NOMO-1 treated with dmso at 0.1 percent for 144 hours (cell line): ENCODE measurements around the gene MTM1.

Experiments used
- DNase-seq: peaks from one replicate; lab custom pipeline; 2025; ENCODE audit not compliant: unreplicated experiment; lab: John Stamatoyannopoulos, UW

MTM1 gene

DNA sequence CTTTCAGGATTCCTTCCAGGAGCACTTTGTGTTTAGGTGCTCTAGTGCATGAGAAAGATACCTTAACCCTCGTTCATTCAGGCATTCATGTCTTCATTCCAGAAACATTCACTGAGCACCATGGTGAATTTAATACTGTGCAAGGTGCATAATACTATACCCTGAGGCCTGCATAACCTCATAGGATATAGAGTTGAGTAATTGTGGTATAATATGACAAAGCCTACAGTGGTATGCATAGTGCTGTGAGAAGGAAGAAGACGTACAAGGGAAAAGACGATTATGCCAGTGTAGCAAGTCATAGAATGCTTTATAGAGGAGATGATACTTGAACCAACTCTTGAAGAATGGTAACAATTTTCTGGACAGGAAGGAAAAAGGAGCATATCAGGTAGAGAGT lies 34.3 kb downstream of the MTM1 start:
- no peak for DNase-seq

- no peak for DNase-seq
Observed at GRCh38 chrX:150605603-150606002, 37.2 kb downstream of the MTM1 start.

DNA sequence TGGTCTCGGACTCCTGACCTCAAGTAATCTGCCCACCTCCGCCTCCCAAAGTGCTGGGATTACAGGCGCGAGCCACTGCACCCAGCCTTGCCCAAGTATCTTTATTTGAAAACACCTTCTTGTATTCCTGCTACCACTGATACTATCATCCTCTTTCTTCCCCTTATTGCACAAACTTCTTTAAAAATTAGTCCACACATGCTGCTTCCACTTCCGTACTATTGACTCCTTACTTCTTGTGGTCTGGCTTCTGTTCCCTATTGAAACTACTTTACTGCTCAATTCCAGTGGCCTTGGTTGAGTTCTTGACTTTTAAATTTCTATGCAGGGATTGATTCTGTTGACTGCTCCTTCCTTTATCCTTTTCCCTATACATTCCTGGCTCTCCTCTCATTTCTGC lies 38.8 kb downstream of the MTM1 start:
- DNase-seq, result peak; percentile 79

GRCh38 chrX:150610043-150610442 lies 41.6 kb downstream of the MTM1 start:
- DNase-seq, result no peak

- DNase-seq, result no peak
Observed at GRCh38 chrX:150610446-150610845, 42.0 kb downstream of the MTM1 start.

DNA sequence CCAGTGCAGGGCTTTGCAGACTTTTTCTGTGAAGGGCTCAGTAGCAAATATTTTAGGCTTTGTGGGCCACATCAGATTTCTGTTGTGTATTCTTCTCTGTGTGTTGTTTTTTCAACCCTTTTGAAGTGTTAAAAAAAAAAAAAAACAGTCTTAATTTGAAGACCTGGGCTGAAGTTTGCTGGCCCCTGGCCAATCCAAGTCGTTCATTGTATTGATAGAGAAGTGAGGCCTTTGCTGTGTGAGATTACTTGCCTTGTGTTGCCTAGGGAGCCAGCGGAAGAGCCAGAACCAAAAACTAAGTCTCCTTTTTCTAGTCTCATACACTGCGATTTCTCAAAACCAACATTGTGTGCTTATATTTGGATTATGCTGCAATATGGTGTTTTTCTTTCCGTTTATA lies 46.9 kb downstream of the MTM1 start:
- DNase-seq, result no peak

DNA sequence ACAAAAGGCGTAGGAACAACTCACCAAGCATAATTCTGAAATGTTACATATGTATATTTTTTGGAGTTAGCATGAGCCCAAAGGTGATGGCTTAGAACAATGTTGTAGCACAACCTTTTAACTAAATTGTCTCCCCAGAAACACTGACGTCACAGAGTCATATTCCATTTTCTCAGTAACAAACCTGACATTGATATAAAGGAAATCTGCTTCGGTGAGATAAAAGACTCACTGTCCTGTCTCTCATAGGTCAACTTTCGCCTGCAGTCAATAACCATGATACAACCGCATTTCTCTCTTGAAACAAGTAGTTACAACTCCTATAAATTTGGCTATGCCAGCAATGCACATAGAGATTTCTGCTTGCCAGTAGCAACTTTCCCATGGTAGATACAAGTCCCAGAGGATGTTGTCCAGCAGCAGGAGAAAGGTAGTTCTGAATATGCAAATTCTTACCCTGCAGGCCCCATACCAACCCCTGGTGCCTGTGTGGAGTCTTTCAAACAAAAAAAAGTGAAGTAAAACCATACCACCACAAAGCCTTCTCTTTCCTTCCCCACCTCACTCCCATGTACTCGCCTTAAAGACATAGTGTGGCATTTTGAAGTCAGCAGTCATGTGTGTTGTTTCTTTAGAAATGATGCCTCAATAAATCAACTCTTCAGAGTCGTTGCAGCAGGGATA lies 47.9 kb downstream of the MTM1 start:
- no peak for DNase-seq

- DNase-seq, result no peak
Observed at GRCh38 chrX:150616863-150617198, 48.4 kb downstream of the MTM1 start.

- DNase-seq, result no peak
Observed at GRCh38 chrX:150621652-150622051, 53.2 kb downstream of the MTM1 start.

GRCh38 chrX:150623583-150623982 lies 55.2 kb downstream of the MTM1 start:
- DNase-seq, result no peak

- no peak for DNase-seq
Observed at GRCh38 chrX:150625097-150625496, 56.7 kb downstream of the MTM1 start.

DNA sequence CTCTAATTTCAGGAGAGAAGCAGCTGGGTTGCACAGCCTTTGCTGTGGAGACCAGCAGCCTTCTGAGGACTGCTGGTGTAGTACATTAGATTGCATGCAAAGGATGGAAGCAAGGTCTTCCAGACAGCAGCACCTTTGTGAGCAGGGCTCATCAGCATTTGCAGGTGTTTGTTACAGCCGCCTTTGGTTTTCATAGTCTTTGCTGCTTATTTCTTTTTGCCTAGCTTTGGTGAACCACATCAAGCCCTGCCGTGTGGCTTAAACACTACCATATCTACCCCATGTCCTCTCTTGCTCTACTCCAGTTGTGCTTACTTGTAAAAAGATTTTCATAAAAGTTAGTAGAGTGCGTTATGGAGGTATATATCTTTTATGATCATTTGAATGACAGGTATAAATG lies 57.5 kb downstream of the MTM1 start:
- no peak for DNase-seq

- DNase-seq, result no peak
Observed at GRCh38 chrX:150627957-150628356, 59.5 kb downstream of the MTM1 start.

GRCh38 chrX:150635952-150636351 lies 67.5 kb downstream of the MTM1 start:
- no peak for DNase-seq

DNA sequence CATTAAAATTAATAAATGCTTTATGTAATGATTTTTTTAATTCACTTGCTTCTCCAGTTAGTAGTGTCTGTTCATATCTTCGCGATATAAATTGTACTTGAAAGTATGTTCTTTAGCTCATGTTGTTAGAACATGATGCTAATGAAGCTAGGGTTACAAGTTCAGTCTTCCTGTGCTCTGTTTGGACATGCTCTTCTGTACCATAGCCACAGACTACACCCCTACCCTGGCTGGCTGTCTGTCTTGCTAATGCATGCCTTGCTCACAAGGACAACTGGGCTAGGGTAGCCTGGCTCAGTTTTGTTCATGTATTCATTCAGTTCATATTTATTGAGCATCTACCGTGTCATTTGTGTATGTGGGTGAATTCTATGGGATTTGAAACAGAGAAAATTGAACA lies 74.0 kb downstream of the MTM1 start:
- no peak for DNase-seq

DNA sequence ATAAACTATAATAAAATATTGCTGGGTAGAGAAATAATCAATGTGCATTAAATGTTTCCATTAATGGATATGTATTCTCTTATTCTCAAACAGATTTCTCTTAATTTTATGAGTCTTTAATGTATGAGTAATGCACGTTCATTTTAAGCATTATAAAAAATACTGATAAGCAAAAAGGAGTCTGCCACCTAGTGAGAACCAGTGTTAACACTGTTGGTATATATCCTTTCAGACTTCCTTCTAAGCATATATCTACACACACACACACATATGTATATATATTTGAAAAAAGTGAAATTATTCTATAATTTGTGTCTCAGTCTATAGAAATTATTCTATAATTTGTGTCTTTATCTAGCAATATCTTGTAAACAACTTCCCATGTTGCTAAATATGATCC lies 74.8 kb downstream of the MTM1 start:
- DNase-seq, result no peak

GRCh38 chrX:150643958-150644357 lies 75.5 kb downstream of the MTM1 start:
- DNase-seq, result no peak

DNA sequence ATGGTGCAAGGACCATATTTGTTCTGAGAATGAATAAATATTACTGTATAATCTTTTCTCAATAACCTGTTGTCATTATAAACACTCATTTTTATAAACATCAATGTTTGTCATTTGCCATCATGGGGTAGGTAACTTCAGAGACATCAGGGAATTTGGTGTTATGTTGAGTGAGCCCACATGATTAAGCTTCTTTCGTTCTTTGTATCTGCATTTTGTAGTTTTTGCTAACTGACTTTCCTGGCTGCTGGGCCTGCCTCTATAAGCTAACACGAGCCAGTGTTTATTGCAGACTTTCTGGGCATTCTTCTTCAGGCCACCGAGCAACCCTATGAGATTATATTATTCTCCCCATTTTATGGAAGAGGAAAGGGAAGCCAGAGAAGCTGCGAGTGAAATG lies 76.0 kb downstream of the MTM1 start:
- DNase-seq, result no peak

- no peak for DNase-seq
Observed at GRCh38 chrX:150647331-150647730, 78.9 kb downstream of the MTM1 start.

- no peak for DNase-seq
Observed at GRCh38 chrX:150648296-150648940, 80.0 kb downstream of the MTM1 start.

- DNase-seq, result no peak
Observed at GRCh38 chrX:150649096-150649870, 80.9 kb downstream of the MTM1 start.

- no peak for DNase-seq
Observed at GRCh38 chrX:150651906-150652305, 83.5 kb downstream of the MTM1 start.
